HepG2 (cell line): ENCODE measurements around the gene CBX7. TPM values are rescaled to one million over a fixed set of nuclear protein-coding genes. Genes with fewer than 3 reads are reported as not detected.

ENCODE experiments used
- FOXP4 ChIP-seq: sonication (generic); formaldehyde crosslinking; IDR thresholded peaks from 2 replicates; pipeline ENCODE4 v1.4.0; 2020; ENCODE audit warnings: missing genetic modification reagents
- GPBP1L1 ChIP-seq: sonication (generic); formaldehyde crosslinking; IDR thresholded peaks from 2 replicates; pipeline ENCODE4 v1.5.0; 2020; ENCODE audit warnings: mild to moderate bottlenecking, missing genetic modification reagents
- HNRNPLL ChIP-seq: fragments of 200-400 bp; formaldehyde crosslinking; IDR thresholded peaks from 2 replicates; pipeline ENCODE4 v1.6.1; 2017; ENCODE audit warnings: mild to moderate bottlenecking, low read depth, low read length; ENCODE audit not compliant: poor library complexity, severe bottlenecking
- HOXA9 ChIP-seq: sonication (generic); formaldehyde crosslinking; IDR thresholded peaks from 2 replicates; pipeline ENCODE4 v1.8.1; 2022; ENCODE audit warnings: missing genetic modification reagents, mild to moderate bottlenecking, moderate library complexity, borderline replicate concordance
- MIXL1 ChIP-seq: IDR thresholded peaks from 2 replicates; pipeline ENCODE4 v1.6.1; 2016
- MYC ChIP-seq: sonication (generic); formaldehyde crosslinking; IDR thresholded peaks from 2 replicates; pipeline ENCODE4 v1.9.0; 2021; ENCODE audit warnings: missing genetic modification reagents, borderline replicate concordance
- NKX3-1 ChIP-seq: sonication (generic); formaldehyde crosslinking; IDR thresholded peaks from 2 replicates; pipeline ENCODE4 v1.5.0; 2020; ENCODE audit warnings: missing genetic modification reagents
- SAP130 ChIP-seq: IDR thresholded peaks from 2 replicates; pipeline ENCODE4 v1.6.1; 2016; ENCODE audit warnings: low read depth
- STAG1 ChIP-seq: sonication (generic); formaldehyde crosslinking; IDR thresholded peaks from 2 replicates; pipeline ENCODE4 v1.4.0; 2020; ENCODE audit warnings: missing genetic modification reagents
- UBTF ChIP-seq: sonication (generic); formaldehyde crosslinking; IDR thresholded peaks from 2 replicates; pipeline ENCODE4 v1.4.0; 2020; ENCODE audit warnings: mild to moderate bottlenecking, missing genetic modification reagents
- YY1 ChIP-seq: IDR thresholded peaks from 2 replicates; pipeline ENCODE4 v1.6.1; 2011; ENCODE audit warnings: low read length, low read depth, moderate library complexity, mild to moderate bottlenecking; ENCODE audit not compliant: insufficient read depth, insufficient replicate concordance
- ZIK1 ChIP-seq: sonication (generic); formaldehyde crosslinking; IDR thresholded peaks from 2 replicates; pipeline ENCODE4 v1.5.0; 2020; ENCODE audit warnings: mild to moderate bottlenecking, low read depth, missing genetic modification reagents, borderline replicate concordance
- ZNF263 ChIP-seq: sonication (generic); formaldehyde crosslinking; IDR thresholded peaks from 2 replicates; pipeline ENCODE4 v1.4.0; 2020; ENCODE audit warnings: missing genetic modification reagents
- ZNF501 ChIP-seq: sonication (generic); formaldehyde crosslinking; IDR thresholded peaks from 2 replicates; pipeline ENCODE4 v1.5.1; 2020; ENCODE audit warnings: mild to moderate bottlenecking, moderate library complexity, missing genetic modification reagents
- ZNF615 ChIP-seq: sonication (generic); formaldehyde crosslinking; IDR thresholded peaks from 2 replicates; pipeline ENCODE4 v1.5.0; 2020; ENCODE audit warnings: mild to moderate bottlenecking, missing genetic modification reagents, borderline replicate concordance
- ZNF710 ChIP-seq: sonication (generic); formaldehyde crosslinking; IDR thresholded peaks from 2 replicates; pipeline ENCODE4 v1.5.0; 2020; ENCODE audit warnings: mild to moderate bottlenecking, missing genetic modification reagents, borderline replicate concordance
- polyA plus RNA-seq, 8 experiments: library from polyadenylated mRNA; depleted of rRNA in 3 of 8; stranded (reverse) in 7 of 8; unstranded in 1 of 8; fragments of >200 nt; fragmentation: Illumina TruSeq in 4 of 8; extraction: Trizol in 4 of 8; gene quantifications; 2 replicates each; pipeline versions ENCODE4 v1.2.1 to v1.2.3, GENCODE V29; 2011 to 2016; ENCODE audit warnings: low read depth in 4 of 8, missing spikeins in 1 of 8, mixed read lengths in 1 of 8; ENCODE audit not compliant: insufficient read depth in 1 of 8
- total RNA-seq, 5 experiments: library from RNA; depleted of rRNA; stranded (reverse); fragments of >200 nt; fragmentation: Illumina TruSeq; extraction: Trizol; gene quantifications; 2 replicates each; pipeline ENCODE4 v1.2.3, GENCODE V29; 2016; ENCODE audit warnings: low read depth in 1 of 5
- TF ChIP-seq, protein P1 (sequence below): sonication (generic); formaldehyde crosslinking; IDR thresholded peaks from 2 replicates; pipeline ENCODE4 v1.4.0; 2020; ENCODE audit warnings: missing genetic modification reagents, borderline replicate concordance

Gene CBX7
- total and polyA plus RNA-seq, 2 of the 13 experiments (the other 11 are each of a cell fraction or from before 2014, with no cell fraction given): 0.35 to 4.9 TPM

DNA sequence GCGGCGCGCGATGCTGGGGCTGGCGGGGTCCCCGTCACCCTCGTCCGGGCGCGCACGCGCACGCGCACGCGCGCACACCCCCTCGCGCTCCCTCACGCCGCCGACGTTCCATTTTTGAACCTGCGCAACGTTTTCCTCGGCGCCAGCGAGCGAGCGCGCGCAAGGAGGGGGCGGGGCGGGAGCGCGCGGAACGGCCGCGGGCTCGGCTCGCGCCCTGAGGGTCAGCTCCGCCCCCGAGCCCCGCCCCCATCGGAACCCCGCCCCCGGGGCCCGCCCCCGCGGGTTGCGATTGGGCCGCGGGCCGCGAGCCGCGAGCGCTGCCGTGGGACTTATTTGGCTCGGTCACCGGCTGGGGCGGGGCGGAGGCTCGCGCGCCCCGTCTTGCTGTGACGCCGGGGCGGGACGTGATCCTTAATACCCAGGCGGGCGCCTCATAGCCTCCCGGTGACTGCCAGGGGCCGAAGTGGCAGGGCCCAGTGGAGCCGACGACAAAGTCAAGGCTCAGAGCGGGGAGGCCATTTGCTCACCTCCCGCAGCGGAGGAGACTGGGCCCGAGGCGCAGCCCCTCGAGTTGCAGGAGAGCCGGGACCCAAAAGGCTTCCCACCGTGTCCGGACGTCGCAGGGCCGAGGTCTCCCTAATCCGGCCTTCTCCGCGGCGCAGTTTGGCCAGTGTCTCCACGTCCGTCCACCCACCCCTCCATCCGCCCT lies at the start of gene CBX7 (continued):
- TF ChIP-seq, protein P1, sequence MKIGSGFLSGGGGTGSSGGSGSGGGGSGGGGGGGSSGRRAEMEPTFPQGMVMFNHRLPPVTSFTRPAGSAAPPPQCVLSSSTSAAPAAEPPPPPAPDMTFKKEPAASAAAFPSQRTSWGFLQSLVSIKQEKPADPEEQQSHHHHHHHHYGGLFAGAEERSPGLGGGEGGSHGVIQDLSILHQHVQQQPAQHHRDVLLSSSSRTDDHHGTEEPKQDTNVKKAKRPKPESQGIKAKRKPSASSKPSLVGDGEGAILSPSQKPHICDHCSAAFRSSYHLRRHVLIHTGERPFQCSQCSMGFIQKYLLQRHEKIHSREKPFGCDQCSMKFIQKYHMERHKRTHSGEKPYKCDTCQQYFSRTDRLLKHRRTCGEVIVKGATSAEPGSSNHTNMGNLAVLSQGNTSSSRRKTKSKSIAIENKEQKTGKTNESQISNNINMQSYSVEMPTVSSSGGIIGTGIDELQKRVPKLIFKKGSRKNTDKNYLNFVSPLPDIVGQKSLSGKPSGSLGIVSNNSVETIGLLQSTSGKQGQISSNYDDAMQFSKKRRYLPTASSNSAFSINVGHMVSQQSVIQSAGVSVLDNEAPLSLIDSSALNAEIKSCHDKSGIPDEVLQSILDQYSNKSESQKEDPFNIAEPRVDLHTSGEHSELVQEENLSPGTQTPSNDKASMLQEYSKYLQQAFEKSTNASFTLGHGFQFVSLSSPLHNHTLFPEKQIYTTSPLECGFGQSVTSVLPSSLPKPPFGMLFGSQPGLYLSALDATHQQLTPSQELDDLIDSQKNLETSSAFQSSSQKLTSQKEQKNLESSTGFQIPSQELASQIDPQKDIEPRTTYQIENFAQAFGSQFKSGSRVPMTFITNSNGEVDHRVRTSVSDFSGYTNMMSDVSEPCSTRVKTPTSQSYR (CRISPR knock-in tag): peak; percentile 35; the same call in 1 of the 2 replicates
- TF ChIP-seq ZNF263 (CRISPR knock-in tag) (no peak), FOXP4 (CRISPR knock-in tag) (no peak), MIXL1 (no peak), UBTF (CRISPR knock-in tag) (peak; percentile 34; the same call in 1 of the 2 replicates), SAP130 (CRISPR knock-in tag) (peak; percentile 56; the same call in 1 of the 2 replicates), GPBP1L1 (CRISPR knock-in tag) (no peak), ZIK1 (CRISPR knock-in tag) (peak; percentile 56; the same call in 1 of the 2 replicates), HNRNPLL (peak; percentile 59), ZNF710 (CRISPR knock-in tag) (peak; percentile 47; the same call in 1 of the 2 replicates), NKX3-1 (CRISPR knock-in tag) (0 out of 2 replicates have a peak, but pooled peaks have one; percentile 54), ZNF501 (peak; percentile 50; the same call in 1 of the 2 replicates), STAG1 (CRISPR knock-in tag) (0 out of 2 replicates have a peak, but pooled peaks have one; percentile 3), ZNF615 (CRISPR knock-in tag) (no peak), HOXA9 (no peak), YY1 (peak; percentile 2), MYC (CRISPR knock-in tag) (peak; percentile 10)
